ENCODE measurements around the gene ARMC3. TPM values are rescaled to one million over a fixed set of nuclear protein-coding genes. Genes with fewer than 3 reads are reported as not detected.

ARMC3 gene
- total and polyA plus RNA-seq, 9 of the 15 experiments (the other 6 are each of a cell fraction or from before 2014, with no cell fraction given), result 0.33 to 1.1 (median 0.62) TPM

DNA sequence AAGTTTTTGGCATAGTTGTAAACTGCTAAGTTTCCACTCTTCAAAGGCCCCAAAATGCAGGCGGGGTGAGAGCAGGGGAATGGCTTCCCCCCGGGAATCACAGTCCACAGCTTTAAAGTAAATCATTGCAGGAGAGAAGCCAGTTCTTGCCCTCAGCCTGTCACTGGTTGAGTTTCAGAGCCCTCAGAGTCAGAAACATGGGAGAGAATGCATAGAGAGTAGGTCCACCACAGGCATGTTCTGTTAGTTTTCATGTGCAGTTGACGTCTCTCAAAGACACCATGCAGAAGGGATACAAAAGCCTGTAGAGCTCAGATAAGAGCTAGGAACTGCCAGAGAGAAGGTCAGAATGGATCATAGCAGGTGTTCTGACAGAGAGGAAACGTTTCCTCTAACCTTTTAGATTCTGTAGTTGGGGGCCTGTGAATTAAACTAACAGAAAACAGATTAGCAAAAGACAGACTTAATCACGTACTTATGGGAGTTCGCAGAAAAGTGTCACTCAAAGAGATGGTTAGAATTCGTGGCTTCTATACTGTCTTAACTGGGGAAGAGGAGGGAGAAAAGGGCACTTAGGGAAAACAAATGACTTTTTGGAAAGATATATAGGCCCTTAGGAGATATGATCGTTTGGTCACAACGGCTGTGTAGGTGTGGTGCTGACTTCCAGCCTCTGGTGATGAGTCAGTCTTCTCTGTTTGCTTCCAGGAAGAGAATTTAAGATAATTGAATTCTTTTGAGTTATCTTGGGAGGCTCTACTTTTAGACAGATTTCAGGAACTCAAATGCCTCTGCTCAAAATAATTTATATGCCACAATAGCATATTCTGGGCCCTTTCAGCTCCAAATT, 119.6 kb downstream of the ARMC3 start (continued):
- TF ChIP-seq, protein P1, sequence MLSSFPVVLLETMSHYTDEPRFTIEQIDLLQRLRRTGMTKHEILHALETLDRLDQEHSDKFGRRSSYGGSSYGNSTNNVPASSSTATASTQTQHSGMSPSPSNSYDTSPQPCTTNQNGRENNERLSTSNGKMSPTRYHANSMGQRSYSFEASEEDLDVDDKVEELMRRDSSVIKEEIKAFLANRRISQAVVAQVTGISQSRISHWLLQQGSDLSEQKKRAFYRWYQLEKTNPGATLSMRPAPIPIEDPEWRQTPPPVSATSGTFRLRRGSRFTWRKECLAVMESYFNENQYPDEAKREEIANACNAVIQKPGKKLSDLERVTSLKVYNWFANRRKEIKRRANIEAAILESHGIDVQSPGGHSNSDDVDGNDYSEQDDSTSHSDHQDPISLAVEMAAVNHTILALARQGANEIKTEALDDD (IDR thresholded peaks at IDR 0.05), result peak; percentile 43; the same call in 1 of the 2 replicates
- TF ChIP-seq TCF3 (CRISPR knock-in tag; IDR thresholded peaks at IDR 0.05) (peak; percentile 88), TBL1XR1 (IDR thresholded peaks at IDR 0.05; ENCODE audit: low read length in 2 of 2) (peak in 1 of 2 experiments; percentile 86; a peak in 2 of 4 replicates), TEAD2 (tag; IDR thresholded peaks at IDR 0.05) (no peak), SP2 (IDR thresholded peaks at IDR 0.05; ENCODE audit: extremely low read depth, low read depth, low read length, poor library complexity, severe bottlenecking) (no peak), KDM1A (IDR thresholded peaks at IDR 0.05) (peak; percentile 72 to 74), TBP (optimal IDR thresholded peaks at IDR 0.05; ENCODE audit: low read depth, low read length) (no peak), SRF (CRISPR knock-in tag; IDR thresholded peaks at IDR 0.05) (no peak), TAF9B (IDR thresholded peaks at IDR 0.05; ENCODE audit: partially characterized antibody) (peak; percentile 22), RCOR1 (IDR thresholded peaks at IDR 0.05; ENCODE audit: borderline replicate concordance in 1 of 2, low read depth in 2 of 2, low read length in 2 of 2) (peak; percentile 9 to 93; a peak in 3 of 4 replicates), POLR2AphosphoS5 (IDR thresholded peaks at IDR 0.05; ENCODE audit: control insufficient read depth, insufficient read depth, low read depth, low read length) (peak; percentile 86), DIDO1 (tag; IDR thresholded peaks at IDR 0.05; ENCODE audit: low read depth) (no peak), RBBP5 (IDR thresholded peaks at IDR 0.05; ENCODE audit: borderline replicate concordance, insufficient read depth, low read length, poor library complexity, severe bottlenecking) (peak; percentile 66), FOS (IDR thresholded peaks at IDR 0.05; ENCODE audit: extremely low read depth, insufficient read length) (peak; percentile 49), ESRRB (CRISPR knock-in tag; IDR thresholded peaks at IDR 0.05; ENCODE audit: borderline replicate concordance) (no peak)
- TF ChIP-seq, protein P2, sequence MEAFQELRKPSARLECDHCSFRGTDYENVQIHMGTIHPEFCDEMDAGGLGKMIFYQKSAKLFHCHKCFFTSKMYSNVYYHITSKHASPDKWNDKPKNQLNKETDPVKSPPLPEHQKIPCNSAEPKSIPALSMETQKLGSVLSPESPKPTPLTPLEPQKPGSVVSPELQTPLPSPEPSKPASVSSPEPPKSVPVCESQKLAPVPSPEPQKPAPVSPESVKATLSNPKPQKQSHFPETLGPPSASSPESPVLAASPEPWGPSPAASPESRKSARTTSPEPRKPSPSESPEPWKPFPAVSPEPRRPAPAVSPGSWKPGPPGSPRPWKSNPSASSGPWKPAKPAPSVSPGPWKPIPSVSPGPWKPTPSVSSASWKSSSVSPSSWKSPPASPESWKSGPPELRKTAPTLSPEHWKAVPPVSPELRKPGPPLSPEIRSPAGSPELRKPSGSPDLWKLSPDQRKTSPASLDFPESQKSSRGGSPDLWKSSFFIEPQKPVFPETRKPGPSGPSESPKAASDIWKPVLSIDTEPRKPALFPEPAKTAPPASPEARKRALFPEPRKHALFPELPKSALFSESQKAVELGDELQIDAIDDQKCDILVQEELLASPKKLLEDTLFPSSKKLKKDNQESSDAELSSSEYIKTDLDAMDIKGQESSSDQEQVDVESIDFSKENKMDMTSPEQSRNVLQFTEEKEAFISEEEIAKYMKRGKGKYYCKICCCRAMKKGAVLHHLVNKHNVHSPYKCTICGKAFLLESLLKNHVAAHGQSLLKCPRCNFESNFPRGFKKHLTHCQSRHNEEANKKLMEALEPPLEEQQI (IDR thresholded peaks at IDR 0.05), result no peak; the same call in none of the 2 replicates
- TF ChIP-seq, protein P3, sequence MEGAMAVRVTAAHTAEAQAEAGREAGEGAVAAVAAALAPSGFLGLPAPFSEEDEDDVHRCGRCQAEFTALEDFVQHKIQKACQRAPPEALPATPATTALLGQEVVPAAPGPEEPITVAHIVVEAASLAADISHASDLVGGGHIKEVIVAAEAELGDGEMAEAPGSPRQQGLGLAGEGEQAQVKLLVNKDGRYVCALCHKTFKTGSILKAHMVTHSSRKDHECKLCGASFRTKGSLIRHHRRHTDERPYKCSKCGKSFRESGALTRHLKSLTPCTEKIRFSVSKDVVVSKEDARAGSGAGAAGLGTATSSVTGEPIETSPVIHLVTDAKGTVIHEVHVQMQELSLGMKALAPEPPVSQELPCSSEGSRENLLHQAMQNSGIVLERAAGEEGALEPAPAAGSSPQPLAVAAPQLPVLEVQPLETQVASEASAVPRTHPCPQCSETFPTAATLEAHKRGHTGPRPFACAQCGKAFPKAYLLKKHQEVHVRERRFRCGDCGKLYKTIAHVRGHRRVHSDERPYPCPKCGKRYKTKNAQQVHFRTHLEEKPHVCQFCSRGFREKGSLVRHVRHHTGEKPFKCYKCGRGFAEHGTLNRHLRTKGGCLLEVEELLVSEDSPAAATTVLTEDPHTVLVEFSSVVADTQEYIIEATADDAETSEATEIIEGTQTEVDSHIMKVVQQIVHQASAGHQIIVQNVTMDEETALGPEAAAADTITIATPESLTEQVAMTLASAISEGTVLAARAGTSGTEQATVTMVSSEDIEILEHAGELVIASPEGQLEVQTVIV (CRISPR knock-in tag; IDR thresholded peaks at IDR 0.05; ENCODE audit: borderline replicate concordance), result no peak
- TF ChIP-seq, protein P4, sequence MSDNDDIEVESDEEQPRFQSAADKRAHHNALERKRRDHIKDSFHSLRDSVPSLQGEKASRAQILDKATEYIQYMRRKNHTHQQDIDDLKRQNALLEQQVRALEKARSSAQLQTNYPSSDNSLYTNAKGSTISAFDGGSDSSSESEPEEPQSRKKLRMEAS (CRISPR knock-in tag; IDR thresholded peaks at IDR 0.05), result no peak
- TF ChIP-seq, protein P5, sequence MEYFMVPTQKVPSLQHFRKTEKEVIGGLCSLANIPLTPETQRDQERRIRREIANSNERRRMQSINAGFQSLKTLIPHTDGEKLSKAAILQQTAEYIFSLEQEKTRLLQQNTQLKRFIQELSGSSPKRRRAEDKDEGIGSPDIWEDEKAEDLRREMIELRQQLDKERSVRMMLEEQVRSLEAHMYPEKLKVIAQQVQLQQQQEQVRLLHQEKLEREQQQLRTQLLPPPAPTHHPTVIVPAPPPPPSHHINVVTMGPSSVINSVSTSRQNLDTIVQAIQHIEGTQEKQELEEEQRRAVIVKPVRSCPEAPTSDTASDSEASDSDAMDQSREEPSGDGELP (CRISPR knock-in tag; IDR thresholded peaks at IDR 0.05; ENCODE audit: borderline replicate concordance), result no peak

Data from K562 (cell line).